NCI-H524 treated with DMSO at 0.1 percent for 48 hours (cell line): ENCODE measurements around the gene GRIN3A.
"Not testable (repeated sequence)": the region's sequence is repeated elsewhere in the genome, so short reads cannot be mapped to it uniquely, and the experiment has no call there.

Source experiments
- DNase-seq: peaks from one replicate; lab custom pipeline; 2025; lab: John Stamatoyannopoulos, UW

GRIN3A gene

GRCh38 chr9:101632611-101633010, 105.8 kb downstream of the GRIN3A start:
- DNase-seq: no peak

- no peak for DNase-seq
Measured at GRCh38 chr9:101631892-101632291, 106.6 kb downstream of the GRIN3A start.

- DNase-seq: no peak
Measured at GRCh38 chr9:101629636-101630035, 108.8 kb downstream of the GRIN3A start.

GRCh38 chr9:101628173-101628572, 110.3 kb downstream of the GRIN3A start:
- DNase-seq: no peak

GRCh38 chr9:101626295-101626694, 112.2 kb downstream of the GRIN3A start:
- no peak for DNase-seq

GRCh38 chr9:101625876-101626275, 112.6 kb downstream of the GRIN3A start:
- DNase-seq: no peak

GRCh38 chr9:101620452-101620851, 118.0 kb downstream of the GRIN3A start:
- no peak for DNase-seq

GRCh38 chr9:101618698-101619097, 119.7 kb downstream of the GRIN3A start:
- no peak for DNase-seq

- no peak for DNase-seq
Measured at GRCh38 chr9:101605547-101605946, 132.9 kb downstream of the GRIN3A start.

GRCh38 chr9:101604296-101604695, 134.2 kb downstream of the GRIN3A start:
- DNase-seq: no peak

- no peak for DNase-seq
Measured at GRCh38 chr9:101601904-101602765, 136.3 kb downstream of the GRIN3A start.

GRCh38 chr9:101594796-101595195, 143.7 kb downstream of the GRIN3A start, which contains the start of gene PPP3R2:
PPP3R2 (minus strand) TSS chr9:101594969; CDS start chr9:101594921, 48 bp downstream.
- DNase-seq: no peak

- DNase-seq: no peak
Measured at GRCh38 chr9:101593345-101593744, 145.1 kb downstream of the GRIN3A start.

GRCh38 chr9:101592788-101593187, 145.7 kb downstream of the GRIN3A start:
- DNase-seq: no peak

- peak; percentile 19 for DNase-seq
Measured at GRCh38 chr9:101591787-101592446, 146.5 kb downstream of the GRIN3A start.

- peak; percentile 92 for DNase-seq
Measured at GRCh38 chr9:101590901-101591300, 147.5 kb downstream of the GRIN3A start.

GRCh38 chr9:101590074-101590473, 148.4 kb downstream of the GRIN3A start:
- DNase-seq: not testable (repeated sequence)

- no peak for DNase-seq
Measured at GRCh38 chr9:101587332-101588043, 151.0 kb downstream of the GRIN3A start.

- DNase-seq: no peak
Measured at GRCh38 chr9:101586651-101587050, 151.8 kb downstream of the GRIN3A start.

GRCh38 chr9:101585740-101586139, 152.7 kb downstream of the GRIN3A start:
- no peak for DNase-seq

GRCh38 chr9:101582553-101582952, 155.9 kb downstream of the GRIN3A start:
- DNase-seq: no peak

GRCh38 chr9:101579711-101580545, 158.5 kb downstream of the GRIN3A start:
- peak; percentile 7 for DNase-seq
